Spinal cord (tissue), 10 donors: ENCODE data around the gene CT83. TPM values are rescaled to one million over a fixed set of nuclear protein-coding genes. Genes with fewer than 3 reads are reported as not detected.
A peak's percentile ranks its signal among the peaks of the same experiment; 100 is the strongest.

Source experiments
- DNase-seq, 6 donors: peaks; one replicate each; pipeline versions ENCODE4 v3.0.0 to v3.0.0-alpha.2; 2013 to 2015; ENCODE audit warnings: low spot score in 6 of 6, low read depth in 4 of 6
- H3K27ac ChIP-seq: one replicate; pipeline ENCODE4 v1.5.1; 2013; ENCODE audit warnings: low read depth, low read length, control low read depth
- H3K27me3 ChIP-seq: one replicate; pipeline ENCODE4 v1.6.1; 2013; ENCODE audit warnings: low read length; ENCODE audit not compliant: control insufficient read depth, insufficient read depth
- H3K36me3 ChIP-seq: one replicate; pipeline ENCODE4 v1.6.1; 2013; ENCODE audit warnings: low read length; ENCODE audit not compliant: control insufficient read depth, insufficient read depth
- H3K4me1 ChIP-seq: one replicate; pipeline ENCODE4 v1.6.1; 2013; ENCODE audit warnings: low read length; ENCODE audit not compliant: control insufficient read depth, insufficient read depth
- H3K4me3 ChIP-seq: one replicate; pipeline ENCODE4 v1.5.1; 2013; ENCODE audit warnings: low read depth, low read length, control low read depth
- H3K9me3 ChIP-seq: one replicate; pipeline ENCODE4 v1.6.1; 2013; ENCODE audit warnings: low read length; ENCODE audit not compliant: control insufficient read depth, insufficient read depth
- WGBS: methylation state at CpG from one replicate; pipeline ENCODE4 v1.1.5; 2013; ENCODE audit warnings: missing lambda C conversion rate; ENCODE audit not compliant: insufficient coverage; 5-methylcytosine and 5-hydroxymethylcytosine counted together
- long read RNA-seq, 4 donors: transcript quantifications; one replicate each; lab custom pipeline, GENCODE V29; 2026
- polyA plus RNA-seq, 2 donors: library from polyadenylated mRNA; unstranded; fragments of 120-200 nt; gene quantifications; one replicate each; pipeline ENCODE4 v1.2.1, GENCODE V29; 2013; ENCODE audit not compliant: insufficient read length in 2 of 2
- total RNA-seq, 2 donors: library from RNA; depleted of rRNA in 1 of 2; stranded (reverse); fragments of 120-200 nt in 1 of 2; fragments of >200 nt in 1 of 2; gene quantifications; one replicate each; pipeline versions ENCODE4 v1.2.3 to v1.2.4, GENCODE V29; 2013 to 2014
- donor health status: healthy.

The CT83 gene
- total RNA-seq (not detected), polyA plus RNA-seq (not detected)
- long read RNA-seq, donor 1, result 0 reads
- long read RNA-seq, donor 2, result 0 reads
- long read RNA-seq, donor 3, result 0 reads
- long read RNA-seq, donor 4, result 0 reads

- peaks cover 5% of the 10 kb centered on the region for H3K27me3 ChIP-seq
- no peaks in the 10 kb centered on the region for H3K4me1 ChIP-seq
- 76% methylated on average over 16 of the region's 18 CpGs for WGBS
- H3K4me3 ChIP-seq, result no peak within 1 kb of the TSS
- no peaks in the 10 kb centered on the region for H3K9me3 ChIP-seq
- no peak within 1 kb of the TSS for H3K27ac ChIP-seq
- DNase-seq, result no peak
- no peaks in the 10 kb centered on the region for H3K36me3 ChIP-seq
Observed at GRCh38 chrX:116462822-116463221, at the start of gene CT83. CT83 (minus strand) TSS chrX:116462976; CDS start chrX:116462856, 120 bp downstream.

GRCh38 chrX:116499780-116500179 lies 37.0 kb upstream of the CT83 start:
- H3K36me3 ChIP-seq, result no peaks in the 10 kb centered on the region
- H3K4me1 ChIP-seq, result no peaks in the 10 kb centered on the region
- no peaks in the 10 kb centered on the region for H3K9me3 ChIP-seq
- DNase-seq, result no peak
- H3K27me3 ChIP-seq, result no peaks in the 10 kb centered on the region
- H3K4me3 ChIP-seq, result no peak overlapping the region
- H3K27ac ChIP-seq, result no peak overlapping the region

GRCh38 chrX:116493271-116493670 lies 30.5 kb upstream of the CT83 start:
- WGBS, result no CpG with 5 or more reads among the region's 2 CpGs
- Histone ChIP-seq H3K4me1 (no peaks in the 10 kb centered on the region), H3K9me3 (no peaks in the 10 kb centered on the region), H3K27ac (no peak overlapping the region), H3K4me3 (no peak overlapping the region), H3K27me3 (no peaks in the 10 kb centered on the region), H3K36me3 (no peaks in the 10 kb centered on the region)
- DNase-seq, result no peak

GRCh38 chrX:116490104-116490503 lies 27.3 kb upstream of the CT83 start:
- Histone ChIP-seq H3K27me3 (no peaks in the 10 kb centered on the region), H3K4me1 (no peaks in the 10 kb centered on the region), H3K27ac (no peak overlapping the region), H3K36me3 (no peaks in the 10 kb centered on the region), H3K4me3 (no peak overlapping the region), H3K9me3 (no peaks in the 10 kb centered on the region)
- DNase-seq, result peak in 2 of 6 donors; percentile 11 to 61

- Histone ChIP-seq H3K4me3 (no peak overlapping the region), H3K4me1 (no peaks in the 10 kb centered on the region), H3K9me3 (no peaks in the 10 kb centered on the region), H3K36me3 (no peaks in the 10 kb centered on the region), H3K27ac (no peak overlapping the region), H3K27me3 (no peaks in the 10 kb centered on the region)
- no CpG with 5 or more reads among the region's 2 CpGs for WGBS
- no peak for DNase-seq
Observed at GRCh38 chrX:116480059-116480458, 17.3 kb upstream of the CT83 start.

GRCh38 chrX:116449156-116449555 lies 13.6 kb downstream of the CT83 start:
- H3K27me3 ChIP-seq, result no peaks in the 10 kb centered on the region
- no peak for DNase-seq

GRCh38 chrX:116436358-116436816 lies 26.4 kb downstream of the CT83 start, which contains the start of gene SLC6A14:
SLC6A14 (plus strand) TSS chrX:116436606; CDS start chrX:116436710, 104 bp downstream.
- H3K36me3 ChIP-seq, result no peaks in the 10 kb centered on the region

More at GRCh38 chrX:116449156-116449555, 13.6 kb downstream of the CT83 start:
- Histone ChIP-seq H3K4me1 (no peaks in the 10 kb centered on the region), H3K9me3 (no peaks in the 10 kb centered on the region), H3K27ac (no peak overlapping the region), H3K36me3 (no peaks in the 10 kb centered on the region), H3K4me3 (no peak overlapping the region)
- no CpG with 5 or more reads among the region's 2 CpGs for WGBS

GRCh38 chrX:116435597-116435996 lies 27.2 kb downstream of the CT83 start:
- no peak for DNase-seq
- H3K36me3 ChIP-seq, result no peaks in the 10 kb centered on the region
- no peaks in the 10 kb centered on the region for H3K9me3 ChIP-seq
- H3K27ac ChIP-seq, result no peak overlapping the region
- no peak overlapping the region for H3K4me3 ChIP-seq
- peaks cover 6% of the 10 kb centered on the region for H3K27me3 ChIP-seq
- no peaks in the 10 kb centered on the region for H3K4me1 ChIP-seq

More at GRCh38 chrX:116436358-116436816, 26.4 kb downstream of the CT83 start, which contains the start of gene SLC6A14:
- H3K4me1 ChIP-seq, result no peaks in the 10 kb centered on the region
- H3K27me3 ChIP-seq, result peaks cover 6% of the 10 kb centered on the region
- DNase-seq, result no peak
- H3K27ac ChIP-seq, result no peak within 1 kb of the TSS
- no peak within 1 kb of the TSS for H3K4me3 ChIP-seq
- H3K9me3 ChIP-seq, result no peaks in the 10 kb centered on the region
- 50% methylated on average over 7 of the region's 9 CpGs for whole genome bisulfite sequencing

GRCh38 chrX:116427978-116428377 lies 34.8 kb downstream of the CT83 start:
- H3K4me3 ChIP-seq, result no peak overlapping the region
- H3K4me1 ChIP-seq, result no peaks in the 10 kb centered on the region
- DNase-seq, result no peak
- H3K9me3 ChIP-seq, result no peaks in the 10 kb centered on the region
- H3K27ac ChIP-seq, result no peak overlapping the region
- no peaks in the 10 kb centered on the region for H3K36me3 ChIP-seq
- H3K27me3 ChIP-seq, result no peaks in the 10 kb centered on the region
- 71% methylated on average over 2 of the region's 3 CpGs for WGBS

- H3K9me3 ChIP-seq, result no peaks in the 10 kb centered on the region
- no peaks in the 10 kb centered on the region for H3K4me1 ChIP-seq
- no peak overlapping the region for H3K27ac ChIP-seq
- H3K36me3 ChIP-seq, result no peaks in the 10 kb centered on the region
- no CpG with 5 or more reads among the region's 4 CpGs for WGBS
- no peaks in the 10 kb centered on the region for H3K27me3 ChIP-seq
- no peak for DNase-seq
- H3K4me3 ChIP-seq, result no peak overlapping the region
Observed at GRCh38 chrX:116417968-116418367, 44.8 kb downstream of the CT83 start.
